GM18870 (cell line): ENCODE results near the gene ACAP1.

Source experiments
- ATAC-seq: cut with Tn5 transposase; IDR thresholded peaks from one replicate; pipeline ENCODE4 v1.9.1; 2021; ENCODE audit warnings: moderate library complexity; ENCODE audit not compliant: unreplicated experiment

Gene ACAP1

DNA sequence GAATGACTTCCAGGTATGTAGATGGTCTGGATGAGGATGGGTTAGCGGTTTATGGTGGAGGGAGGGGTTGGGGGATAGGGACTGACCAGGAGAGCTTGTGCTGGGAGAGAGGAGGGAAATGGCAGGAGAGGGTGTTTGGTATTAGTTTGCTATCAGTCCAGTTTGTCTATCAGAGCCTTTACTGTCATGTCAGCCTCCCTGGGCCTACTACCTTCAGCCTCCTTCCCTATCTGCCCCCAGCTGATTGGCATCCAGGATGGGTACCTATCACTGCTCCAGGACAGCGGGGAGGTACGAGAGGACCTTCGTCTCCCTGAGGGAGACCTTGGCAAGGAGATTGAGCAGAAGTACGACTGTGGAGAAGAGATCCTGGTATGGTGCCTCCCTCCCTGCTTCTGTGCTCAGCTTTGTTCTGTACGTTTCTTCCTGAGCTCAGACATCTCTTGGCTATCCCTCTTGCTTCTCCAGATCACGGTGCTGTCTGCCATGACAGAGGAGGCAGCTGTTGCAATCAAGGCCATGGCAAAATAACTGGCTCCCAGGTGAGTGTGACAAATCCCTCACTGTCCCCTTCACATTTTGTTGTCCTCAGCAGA is 25.1 kb upstream of the ACAP1 start:
- no peak for ATAC-seq

DNA sequence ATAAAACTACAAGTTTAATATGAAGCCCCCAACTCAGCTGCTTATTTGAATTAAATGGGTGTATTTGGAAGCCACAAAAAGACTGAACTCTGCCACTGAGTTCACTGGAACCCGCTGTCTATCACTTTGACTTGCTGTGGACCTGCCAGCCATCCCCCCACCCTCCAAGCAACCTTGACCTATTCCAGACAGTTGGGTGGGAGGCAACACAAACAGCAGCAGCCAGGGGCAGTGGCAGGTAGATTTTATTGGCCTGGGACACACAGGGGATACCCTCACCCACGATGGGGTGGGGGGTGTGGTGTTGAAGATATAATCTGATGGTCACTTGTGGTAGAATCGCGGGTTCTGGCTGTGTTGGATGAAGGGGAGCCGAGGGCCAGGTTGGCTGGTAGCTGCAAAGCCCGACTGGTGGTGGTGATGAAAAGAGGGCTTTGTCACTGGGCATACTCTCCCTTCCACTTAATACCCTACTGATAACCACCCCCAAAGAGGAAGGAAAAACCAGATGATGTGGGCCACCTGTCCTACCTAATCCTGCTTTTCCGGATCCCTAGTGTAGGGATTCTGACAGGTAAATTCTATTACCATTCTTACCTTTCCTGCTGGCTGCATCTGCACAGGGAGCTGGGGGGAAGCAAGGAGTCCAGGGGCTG is 23.8 kb upstream of the ACAP1 start:
- no peak for ATAC-seq

DNA sequence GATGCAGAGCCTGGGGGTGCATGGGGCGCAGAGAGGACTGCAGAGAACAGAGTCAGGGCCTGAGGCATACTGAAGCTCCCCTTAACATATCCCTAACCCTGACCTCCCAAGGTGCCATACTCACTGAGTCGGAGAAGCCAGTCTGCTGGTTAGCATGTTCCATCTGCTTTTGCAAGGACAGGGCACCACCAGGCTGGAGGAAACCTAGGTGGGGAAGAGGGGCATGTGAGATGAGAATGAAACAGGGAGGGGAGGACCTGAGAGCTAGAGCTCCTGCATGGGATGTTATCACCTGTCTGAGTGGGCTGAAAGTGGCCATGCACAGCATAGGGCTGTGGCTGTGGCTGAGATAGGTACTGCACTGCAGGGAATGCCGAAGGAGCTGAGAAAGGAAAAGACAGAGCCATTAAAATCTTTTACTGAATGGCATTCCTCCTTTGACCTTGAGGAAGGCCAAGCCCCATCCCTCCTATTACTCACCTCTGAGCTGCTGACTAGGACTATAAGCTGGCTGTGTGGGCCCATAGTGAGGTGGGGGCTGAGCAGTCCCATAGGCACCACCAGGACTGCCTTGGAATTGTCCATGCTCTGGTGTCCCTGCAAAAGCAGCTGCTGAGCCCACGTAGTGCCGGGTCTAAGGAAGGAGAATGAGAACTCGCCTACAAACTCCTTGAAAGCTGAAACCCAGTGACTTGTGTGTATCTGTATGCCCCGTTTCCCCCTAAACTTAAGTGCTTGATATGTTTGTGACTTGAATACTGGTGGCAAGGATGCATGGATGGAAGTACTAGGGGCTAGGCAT is 23.0 kb upstream of the ACAP1 start:
- no peak for ATAC-seq

DNA sequence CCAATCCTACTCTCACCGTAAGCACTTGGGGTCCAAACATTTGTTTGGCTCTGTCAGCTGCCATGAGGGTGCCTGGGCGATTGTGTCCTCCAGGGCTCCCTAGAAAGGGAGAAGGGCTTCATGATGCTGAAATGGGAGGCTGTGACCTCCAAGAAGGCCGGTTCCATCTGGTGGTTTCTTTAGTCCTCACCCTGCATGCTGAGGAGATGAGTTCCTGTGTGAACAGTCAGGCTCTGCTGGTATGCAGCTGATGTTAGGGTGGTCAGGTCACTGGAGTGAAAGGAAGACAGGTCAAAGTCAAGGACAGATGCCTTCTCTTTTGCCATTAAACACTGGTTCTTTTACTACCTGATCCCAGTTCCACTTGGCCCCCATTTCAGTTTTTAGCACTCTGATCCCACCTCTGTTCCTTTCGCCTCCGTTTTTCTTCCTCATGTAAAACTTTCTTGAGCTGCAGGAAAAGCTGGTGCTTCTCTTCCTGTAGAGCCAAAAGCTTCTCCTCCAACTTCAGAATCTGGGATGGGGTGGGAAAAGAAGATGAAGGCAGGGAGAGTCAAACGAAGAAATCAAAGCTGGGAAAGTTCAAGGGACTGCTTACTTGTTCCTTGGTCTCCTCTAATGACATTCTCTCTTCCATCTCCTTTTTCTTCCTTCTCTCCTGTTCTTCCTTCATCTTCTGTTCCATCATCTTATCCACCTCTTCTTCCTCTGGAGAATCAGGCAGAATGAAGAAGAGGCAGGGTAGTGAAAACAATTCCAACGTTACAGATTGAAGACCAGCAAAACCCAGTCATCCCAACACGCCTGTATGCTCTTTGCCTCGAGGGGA is 22.2 kb upstream of the ACAP1 start:
- no peak for ATAC-seq

DNA sequence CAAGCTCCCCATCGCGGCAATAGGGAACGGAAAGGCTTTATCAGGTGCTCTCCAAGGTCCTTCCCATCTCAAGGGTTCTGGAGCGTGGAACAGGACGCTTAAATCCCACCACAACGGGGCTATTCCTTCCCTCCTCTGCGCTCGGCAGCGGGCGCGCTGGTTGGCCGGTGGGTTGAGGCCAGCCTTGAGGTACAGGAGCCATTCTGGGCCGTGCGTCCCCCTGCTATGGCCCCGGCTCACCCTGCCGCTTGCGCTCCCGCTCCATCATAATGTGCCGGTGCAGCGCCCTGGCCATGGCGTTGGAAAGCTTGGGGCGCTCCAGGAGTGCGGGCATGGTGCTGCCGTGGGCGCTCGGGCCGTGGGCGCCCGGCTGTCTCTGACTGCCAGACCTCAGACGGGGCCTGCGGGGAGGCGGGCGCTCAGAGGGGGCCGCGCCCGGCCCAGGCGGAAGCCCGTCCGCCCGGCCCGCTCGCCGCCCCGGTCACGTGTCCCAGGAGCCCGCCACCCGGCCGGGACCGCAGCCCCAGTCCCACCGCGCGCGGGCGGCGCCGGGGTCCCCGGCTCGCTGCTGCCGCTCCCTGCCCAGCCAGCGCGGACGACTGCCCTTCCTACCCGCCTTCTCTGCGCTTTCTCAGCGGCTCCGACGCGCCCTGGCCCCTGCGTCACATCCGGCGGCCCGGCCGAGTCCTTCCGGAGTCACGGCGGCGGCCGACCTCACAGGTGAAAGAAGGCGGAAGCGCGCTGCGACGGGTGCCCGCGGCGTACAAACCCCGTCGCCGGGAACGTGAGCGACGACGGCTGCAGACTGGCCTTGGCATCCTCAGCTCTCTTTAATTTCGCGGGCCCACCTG is 21.4 kb upstream of the ACAP1 start, which contains the start of gene GPS2:
Gene GPS2 (minus strand): TSS at position 642 of the 851 bp plus-strand sequence. CDS start 308 bp downstream, at position 334.
- ATAC-seq: no peak

DNA sequence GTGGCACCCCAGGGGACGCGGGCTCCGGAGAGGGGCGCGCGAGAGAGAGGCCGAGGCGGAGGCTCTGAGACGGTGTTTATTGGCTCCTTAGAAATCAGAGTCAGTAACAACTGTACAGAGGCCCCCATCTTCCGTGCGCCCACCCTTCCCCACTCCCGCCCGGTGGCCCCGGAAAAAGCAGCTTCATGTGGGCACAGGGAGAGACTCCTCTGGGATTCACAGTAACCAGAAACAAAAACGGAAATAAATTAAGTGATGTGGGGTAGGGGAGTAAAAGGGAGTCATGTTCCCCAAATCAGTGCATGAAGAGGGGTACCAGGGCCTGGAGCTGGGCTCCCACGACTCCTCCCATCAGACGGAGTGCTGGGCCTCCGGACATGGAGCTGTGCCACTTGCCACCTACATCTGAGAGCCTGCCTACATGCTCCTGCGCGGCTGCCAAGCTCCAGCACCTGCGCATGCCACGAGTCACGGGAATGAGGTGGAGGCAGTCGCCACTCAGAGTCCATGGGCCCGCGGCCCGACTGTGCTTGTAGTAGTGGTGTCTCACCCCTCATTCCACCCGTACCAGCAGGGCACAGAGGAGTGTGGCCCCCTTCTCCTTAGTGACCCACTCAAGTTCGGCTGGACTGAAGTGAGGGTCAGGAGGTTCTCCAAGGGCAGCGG is 20.6 kb upstream of the ACAP1 start:
- ATAC-seq: no peak

DNA sequence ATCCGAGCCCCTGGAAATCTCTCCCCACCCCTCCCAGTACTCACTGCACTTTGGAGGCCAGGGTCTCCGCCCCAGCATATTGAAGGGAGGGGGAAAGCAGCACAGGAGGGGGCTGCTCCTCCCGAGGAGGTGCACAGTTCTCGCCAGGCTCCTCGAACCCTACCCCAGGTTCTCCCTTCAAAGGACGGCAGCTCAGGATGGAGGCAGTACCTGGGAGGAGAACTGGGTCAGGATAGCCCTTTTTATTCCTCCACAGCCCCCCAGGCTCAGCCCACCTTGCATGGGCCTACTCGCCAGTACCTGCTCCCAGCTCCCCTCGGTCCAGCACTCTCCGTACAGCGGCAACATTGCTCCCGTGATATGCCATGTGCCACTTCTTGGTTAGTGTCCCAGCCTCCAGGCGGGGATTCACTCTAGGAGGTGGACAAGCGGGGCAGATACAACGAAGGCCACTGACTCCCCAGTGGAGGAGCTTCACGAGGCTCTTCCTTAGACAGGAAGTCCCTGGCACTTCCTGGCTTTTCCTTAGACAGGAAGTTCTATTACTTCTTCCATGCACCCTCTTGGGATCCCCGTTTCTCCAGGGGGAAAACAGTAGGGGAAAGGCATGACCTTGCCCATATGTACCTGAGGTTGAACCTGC is 19.0 kb upstream of the ACAP1 start:
- ATAC-seq: no peak

DNA sequence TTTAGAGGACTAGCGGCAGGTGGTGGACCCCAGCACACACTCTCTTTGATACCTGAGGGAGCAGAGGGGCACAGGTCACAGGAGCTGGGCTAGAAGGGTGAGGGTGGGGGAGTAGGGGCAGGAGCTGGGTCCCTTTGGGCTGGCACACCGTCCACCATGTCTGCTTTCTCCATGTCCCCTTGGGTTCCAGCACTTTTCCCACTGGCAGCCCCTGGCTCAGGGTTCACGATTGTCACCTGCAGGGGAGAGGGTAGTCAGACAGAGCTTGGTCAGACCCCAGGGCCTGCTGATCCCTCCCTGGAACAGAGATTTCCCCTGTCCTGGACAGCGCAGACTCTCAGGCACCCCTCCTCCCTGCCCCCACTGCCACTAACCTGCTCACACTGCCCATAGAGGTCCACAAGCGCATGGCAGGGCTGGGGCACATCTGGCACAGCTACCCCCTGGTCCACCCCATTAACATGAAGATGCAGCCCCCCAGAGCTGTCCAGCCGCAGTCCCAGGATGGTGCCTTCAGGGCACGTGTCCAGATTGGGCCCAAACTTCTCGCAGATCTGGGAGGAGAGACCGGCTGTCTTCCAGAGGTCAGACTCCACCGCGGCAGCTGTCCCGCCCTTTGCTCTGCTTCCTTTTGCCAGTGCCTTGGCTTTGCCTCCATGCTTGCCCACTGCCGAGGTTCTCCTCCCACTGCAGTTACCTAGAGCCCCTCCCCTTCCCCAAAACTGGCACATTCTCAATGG is 18.0 kb upstream of the ACAP1 start:
- ATAC-seq: no peak

DNA sequence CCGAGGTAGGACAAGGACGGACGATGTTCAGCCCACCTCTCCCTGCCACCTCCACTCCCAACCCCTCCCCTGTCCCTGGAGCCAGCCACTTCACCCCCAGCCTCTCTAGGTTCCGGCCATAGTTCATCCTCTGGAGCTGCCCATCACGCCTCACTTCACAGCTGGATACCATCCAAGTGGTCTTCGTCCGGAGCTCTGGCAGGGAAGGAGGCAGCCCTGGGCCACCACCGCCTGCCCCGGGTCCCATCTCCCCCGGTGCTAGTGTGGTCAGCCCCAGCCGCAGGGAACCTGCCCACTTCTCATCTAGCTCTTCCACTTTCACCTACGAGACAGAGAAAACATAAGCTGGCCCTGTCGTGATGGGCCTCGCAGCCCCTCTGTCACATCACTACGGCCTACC is 14.9 kb upstream of the ACAP1 start:
- ATAC-seq: no peak

DNA sequence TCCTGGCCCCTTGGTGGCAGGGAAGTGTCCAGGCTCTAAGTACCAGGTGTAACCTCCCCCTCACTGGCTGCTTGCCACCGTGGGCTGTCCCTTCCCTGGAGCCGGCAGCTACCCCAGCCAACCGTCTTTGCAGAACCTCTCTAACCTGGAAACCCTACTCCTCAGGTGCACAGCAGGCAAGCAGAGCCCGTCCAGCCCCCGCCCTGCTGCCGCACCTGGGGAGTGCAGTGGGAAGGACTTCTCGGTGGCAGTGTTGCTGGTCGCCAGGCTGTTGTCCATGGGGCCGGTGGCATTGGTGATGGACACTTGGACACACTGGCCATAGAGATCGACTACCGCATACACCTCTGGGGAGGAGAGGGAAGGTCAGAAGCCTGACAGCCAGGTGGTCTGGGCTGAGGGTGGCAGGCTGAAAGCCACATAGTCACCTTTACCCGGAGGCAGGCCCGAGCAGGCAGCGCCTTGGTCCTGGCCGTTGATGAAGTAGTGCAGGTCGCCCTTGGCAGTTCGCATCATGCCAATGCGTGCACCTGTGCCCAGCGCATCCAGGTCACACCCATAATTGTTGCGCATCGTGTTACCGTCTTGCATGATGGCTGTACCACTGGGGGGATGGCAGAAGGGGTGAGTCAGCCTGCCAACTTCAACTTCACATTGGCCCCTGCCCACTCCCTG is 13.7 kb upstream of the ACAP1 start:
- ATAC-seq: no peak

DNA sequence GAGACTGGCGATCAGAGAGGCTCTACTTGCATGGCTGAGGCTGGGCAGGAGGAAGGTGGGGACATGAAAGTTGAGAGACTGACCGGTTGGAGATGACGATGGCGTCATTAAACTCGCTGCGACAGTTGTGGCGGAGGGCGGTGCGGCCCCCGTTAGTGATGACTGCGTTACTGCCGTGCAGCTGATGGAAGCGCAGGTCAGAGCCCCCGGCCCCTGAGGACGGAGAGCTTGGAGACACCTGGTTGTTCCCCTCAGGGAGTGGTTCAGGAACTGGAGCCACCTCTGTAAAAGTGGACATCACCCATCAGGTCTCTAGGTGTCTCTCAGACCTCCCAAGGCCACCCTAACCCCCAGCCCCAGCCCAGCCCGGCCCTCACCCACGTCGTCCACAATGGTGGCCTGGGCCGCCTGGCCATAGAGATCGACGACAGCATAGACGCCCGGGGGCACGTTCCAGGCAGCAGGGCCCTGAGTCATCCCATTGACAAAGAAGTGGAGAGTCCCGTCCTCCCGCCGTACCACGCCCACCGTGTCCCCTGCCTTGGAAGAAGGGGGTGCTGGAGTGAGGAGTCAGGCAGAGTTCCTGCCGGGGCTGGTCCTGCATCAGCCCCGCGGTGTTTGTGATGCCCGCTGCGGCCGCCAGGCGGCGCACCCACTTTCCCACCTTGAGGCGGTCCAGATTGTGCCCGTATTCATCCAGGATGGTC is 12.4 kb upstream of the ACAP1 start:
- no peak for ATAC-seq

DNA sequence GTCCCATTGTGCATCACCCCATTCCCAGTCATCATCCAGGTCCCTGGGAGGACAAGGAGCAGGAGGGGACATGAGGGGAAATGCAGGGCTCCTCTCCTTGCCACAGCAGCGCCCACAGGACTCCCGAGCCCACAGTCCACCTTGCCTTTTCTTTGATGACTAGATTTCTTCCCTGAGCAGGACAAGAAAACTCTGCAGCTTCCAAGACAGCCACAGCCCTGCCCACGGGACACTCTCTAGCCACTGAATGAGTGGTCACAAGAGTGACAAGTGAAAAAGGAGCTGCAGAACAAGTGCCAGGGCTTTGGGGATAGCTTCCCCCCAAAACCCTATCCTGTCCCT is 11.9 kb upstream of the ACAP1 start:
- ATAC-seq: no peak

DNA sequence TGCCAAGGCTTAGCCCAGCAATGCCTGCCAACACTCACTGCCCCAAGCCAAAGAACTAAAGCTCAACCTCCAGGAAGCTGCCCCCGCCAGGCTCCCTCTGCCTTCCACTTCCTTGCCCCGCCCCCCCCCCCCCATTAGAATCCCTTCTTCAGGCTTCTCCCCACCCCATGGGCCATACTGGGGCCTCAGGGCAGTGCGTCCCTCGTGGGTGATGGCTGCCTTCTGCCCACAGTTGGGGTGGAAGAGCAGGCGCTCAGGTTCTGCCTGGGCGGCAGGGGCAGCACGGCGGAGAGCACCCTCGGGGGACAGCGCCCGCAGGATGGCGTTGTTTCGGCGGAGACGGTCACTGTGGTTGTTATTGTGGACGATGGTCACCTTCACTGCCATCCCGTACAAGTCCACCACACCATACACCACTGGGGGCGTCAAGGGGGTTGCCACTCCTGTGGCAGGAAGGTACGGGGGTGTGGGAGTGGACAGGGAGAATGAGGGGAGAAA is 11.2 kb upstream of the ACAP1 start:
- no peak for ATAC-seq

DNA sequence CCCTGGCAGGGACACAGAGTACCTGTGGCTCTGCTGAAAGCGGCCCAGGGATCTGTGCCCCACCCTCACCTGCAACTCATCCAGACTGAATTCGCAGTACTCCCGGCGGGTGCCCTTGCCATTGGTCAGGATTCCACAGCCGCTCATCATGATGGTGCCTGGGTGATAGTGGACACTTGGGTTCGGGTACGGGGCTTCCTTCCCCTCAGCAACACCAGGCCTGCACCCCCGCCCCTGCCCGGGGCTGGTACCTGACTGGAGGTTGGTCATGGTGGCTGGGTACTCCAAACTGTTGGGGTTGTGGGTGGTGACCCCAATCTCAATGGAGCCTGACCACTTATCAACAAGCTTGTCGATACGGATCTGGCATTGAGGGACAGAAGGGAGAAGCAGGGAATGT is 10.1 kb upstream of the ACAP1 start:
- ATAC-seq: no peak

DNA sequence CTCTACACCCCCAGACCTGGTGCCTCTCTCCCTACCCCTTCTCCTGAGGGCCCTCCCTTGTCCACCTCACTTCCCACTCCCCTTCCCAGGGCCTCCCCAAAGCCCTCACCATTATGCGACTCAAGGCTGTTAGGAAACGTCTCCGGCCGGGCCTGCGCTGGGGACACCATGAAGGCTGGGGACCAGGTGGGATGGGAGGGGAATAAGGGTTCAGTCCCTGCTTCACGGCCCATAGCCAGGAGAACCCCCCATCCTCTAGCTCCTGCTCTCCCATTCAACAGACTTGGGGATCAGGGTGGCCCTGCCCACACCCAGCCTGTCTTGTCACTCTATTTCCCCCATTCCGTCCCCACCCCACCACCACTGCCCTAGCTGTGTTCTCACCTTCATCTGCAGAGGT is 9.3 kb upstream of the ACAP1 start:
- no peak for ATAC-seq

DNA sequence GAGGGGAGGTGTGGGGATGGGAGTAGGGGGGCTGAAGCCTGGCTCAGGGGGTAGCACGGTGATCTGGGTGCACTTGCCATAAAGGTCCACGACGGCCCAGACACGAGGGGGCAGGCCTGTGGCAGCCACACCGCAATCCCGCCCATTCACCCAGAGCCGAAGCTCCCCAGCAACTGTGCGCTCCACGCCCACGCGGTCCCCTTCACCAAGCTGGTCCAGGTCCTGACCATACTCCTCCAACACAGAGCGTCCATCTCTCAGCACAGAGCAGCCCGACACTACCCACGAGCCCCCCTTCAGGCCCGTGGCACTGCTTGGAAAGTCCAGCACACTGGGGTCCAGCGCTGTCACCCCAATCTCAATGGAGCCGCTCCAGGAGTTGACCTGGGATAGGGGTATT is 8.8 kb upstream of the ACAP1 start:
- ATAC-seq: no peak

DNA sequence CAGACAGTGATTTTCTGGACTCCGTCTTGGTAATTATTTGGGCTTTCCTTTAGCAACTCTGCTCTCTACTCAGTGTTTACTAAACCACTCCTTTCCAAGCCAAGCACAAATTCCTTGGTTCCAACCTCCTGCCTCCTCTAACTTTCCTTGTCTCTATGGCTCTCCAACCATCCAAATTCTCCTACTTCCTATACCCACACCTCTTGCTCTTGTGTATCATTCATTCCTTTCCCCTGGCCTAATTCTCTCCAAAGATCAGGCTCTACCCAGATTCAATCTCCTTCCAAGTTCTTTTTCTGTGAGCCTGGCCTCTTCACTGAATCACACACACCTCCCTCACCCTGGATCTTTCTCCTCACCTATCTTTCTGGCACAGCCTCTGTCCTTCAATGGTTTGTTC is 8.3 kb upstream of the ACAP1 start:
- ATAC-seq: no peak
